HCT116 (cell line): Measurements from ENCODE around the gene ANKEF1.

Source experiments
- CBX3 ChIP-seq: IDR thresholded peaks from 2 replicates; pipeline ENCODE4 v1.6.1; 2012; ENCODE audit warnings: low read depth
- CTCF ChIP-seq, 3 experiments: fragments of 200-600 bp in 1 of 3; sonication (generic) in 1 of 3; IDR thresholded peaks in 2 of 3; conservative IDR thresholded peaks in 1 of 3; 2 replicates each; pipeline ENCODE4 v1.5.1; 2012 to 2017; ENCODE audit warnings: low read depth in 2 of 3, low read length in 2 of 3, antibody characterized with exemption in 1 of 3, borderline replicate concordance in 1 of 3, control low read depth in 1 of 3, mild to moderate bottlenecking in 1 of 3, mixed read lengths in 1 of 3, mixed run types in 1 of 3, moderate library complexity in 1 of 3; ENCODE audit not compliant: insufficient read depth in 1 of 3
- EZH2 ChIP-seq: fragments of 200-600 bp; sonication (generic); IDR thresholded peaks from 2 replicates; pipeline ENCODE4 v1.6.1; 2017; ENCODE audit warnings: antibody characterized with exemption, mixed run types
- EZH2phosphoT487 ChIP-seq: fragments of 200-600 bp; IDR thresholded peaks from 2 replicates; pipeline ENCODE4 v1.6.1; 2018; ENCODE audit warnings: antibody characterized with exemption, borderline replicate concordance
- MAX ChIP-seq: IDR thresholded peaks from 2 replicates; pipeline ENCODE4 v1.6.1; 2012
- POLR2A ChIP-seq: IDR thresholded peaks from 2 replicates; pipeline ENCODE4 v1.7.0; 2011; ENCODE audit warnings: borderline replicate concordance; ENCODE audit not compliant: insufficient read depth, insufficient read length; ENCODE audit errors: extremely low read depth
- POLR2AphosphoS5 ChIP-seq: IDR thresholded peaks from 2 replicates; pipeline ENCODE4 v1.6.1; 2011; ENCODE audit warnings: mild to moderate bottlenecking, low read depth, low read length, moderate library complexity
- RAD21 ChIP-seq: IDR thresholded peaks from 2 replicates; pipeline ENCODE4 v1.6.1; 2012; ENCODE audit warnings: low read depth, mild to moderate bottlenecking
- REST ChIP-seq: IDR thresholded peaks from 2 replicates; pipeline ENCODE4 v1.6.1; 2012; ENCODE audit warnings: low read depth
- SIN3A ChIP-seq: IDR thresholded peaks from 2 replicates; pipeline ENCODE4 v1.6.1; 2012; ENCODE audit warnings: low read depth
- SP1 ChIP-seq: IDR thresholded peaks from 2 replicates; pipeline ENCODE4 v1.6.1; 2012; ENCODE audit warnings: low read depth
- YY1 ChIP-seq: IDR thresholded peaks from 2 replicates; pipeline ENCODE4 v1.6.1; 2011; ENCODE audit warnings: low read length, low read depth, moderate library complexity, mild to moderate bottlenecking; ENCODE audit not compliant: insufficient replicate concordance; ENCODE audit errors: extremely low read depth
- TF ChIP-seq, protein P1 (sequence below): IDR thresholded peaks from 2 replicates; pipeline ENCODE4 v1.6.1; 2011; ENCODE audit warnings: mild to moderate bottlenecking, low read length, moderate library complexity; ENCODE audit not compliant: insufficient replicate concordance; ENCODE audit errors: extremely low read depth

DNA sequence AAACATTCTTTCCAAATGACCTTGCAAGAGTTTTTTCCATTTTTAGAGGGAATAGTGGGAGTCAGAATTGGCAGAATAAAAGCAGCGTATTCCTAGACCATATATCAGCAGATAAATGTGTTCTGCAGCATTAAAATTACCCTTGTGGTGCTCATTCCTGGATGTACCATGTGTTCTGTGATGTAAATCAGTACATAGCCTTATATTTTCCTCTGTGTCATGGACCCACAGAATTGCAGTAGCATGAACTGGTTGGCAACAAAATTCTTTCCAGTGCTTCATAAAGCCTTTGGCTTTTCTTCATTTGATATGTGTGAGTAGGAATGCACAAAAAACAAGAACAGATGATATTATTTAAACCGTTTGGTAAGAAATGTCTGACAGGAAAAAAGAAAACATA, 32.5 kb downstream of the ANKEF1 start:
- TF ChIP-seq EZH2 (no peak), CTCF (IDR thresholded peaks at IDR 0.05 in 2 of 3, conservative IDR thresholded peaks at IDR 0.05 in 1 of 3; ENCODE audit: borderline replicate concordance in 1 of 3, insufficient read depth in 1 of 3, low read depth in 2 of 3, low read length in 2 of 3) (no peak), YY1 (no peak), EZH2phosphoT487 (no peak), POLR2A (no peak), POLR2AphosphoS5 (no peak), MAX (no peak), RAD21 (no peak), REST (no peak), SP1 (no peak), CBX3 (no peak), SIN3A (no peak)
- TF ChIP-seq, protein P1, sequence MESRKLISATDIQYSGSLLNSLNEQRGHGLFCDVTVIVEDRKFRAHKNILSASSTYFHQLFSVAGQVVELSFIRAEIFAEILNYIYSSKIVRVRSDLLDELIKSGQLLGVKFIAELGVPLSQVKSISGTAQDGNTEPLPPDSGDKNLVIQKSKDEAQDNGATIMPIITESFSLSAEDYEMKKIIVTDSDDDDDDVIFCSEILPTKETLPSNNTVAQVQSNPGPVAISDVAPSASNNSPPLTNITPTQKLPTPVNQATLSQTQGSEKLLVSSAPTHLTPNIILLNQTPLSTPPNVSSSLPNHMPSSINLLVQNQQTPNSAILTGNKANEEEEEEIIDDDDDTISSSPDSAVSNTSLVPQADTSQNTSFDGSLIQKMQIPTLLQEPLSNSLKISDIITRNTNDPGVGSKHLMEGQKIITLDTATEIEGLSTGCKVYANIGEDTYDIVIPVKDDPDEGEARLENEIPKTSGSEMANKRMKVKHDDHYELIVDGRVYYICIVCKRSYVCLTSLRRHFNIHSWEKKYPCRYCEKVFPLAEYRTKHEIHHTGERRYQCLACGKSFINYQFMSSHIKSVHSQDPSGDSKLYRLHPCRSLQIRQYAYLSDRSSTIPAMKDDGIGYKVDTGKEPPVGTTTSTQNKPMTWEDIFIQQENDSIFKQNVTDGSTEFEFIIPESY: no peak
